Fibroblast of pulmonary artery (primary cell): Measurements from ENCODE around the gene RFX5.
A peak's percentile ranks its signal among the peaks of the same experiment; 100 is the strongest.

Experiments used
- DNase-seq: peaks from one replicate; pipeline ENCODE4 v3.0.0-alpha.2; 2010; ENCODE audit warnings: low read depth
- H3K4me3 ChIP-seq: replicated peaks from 2 replicates; pipeline ENCODE4 v1.5.1; 2011; ENCODE audit warnings: low read depth, mild to moderate bottlenecking, control low read depth, low read length, moderate library complexity
- TF ChIP-seq, protein P1 (sequence below): IDR thresholded peaks from 2 replicates; pipeline ENCODE4 v1.5.1; 2011; ENCODE audit warnings: mild to moderate bottlenecking, control low read depth, low read length, inconsistent platforms; ENCODE audit errors: missing control alignments

Gene RFX5

DNA sequence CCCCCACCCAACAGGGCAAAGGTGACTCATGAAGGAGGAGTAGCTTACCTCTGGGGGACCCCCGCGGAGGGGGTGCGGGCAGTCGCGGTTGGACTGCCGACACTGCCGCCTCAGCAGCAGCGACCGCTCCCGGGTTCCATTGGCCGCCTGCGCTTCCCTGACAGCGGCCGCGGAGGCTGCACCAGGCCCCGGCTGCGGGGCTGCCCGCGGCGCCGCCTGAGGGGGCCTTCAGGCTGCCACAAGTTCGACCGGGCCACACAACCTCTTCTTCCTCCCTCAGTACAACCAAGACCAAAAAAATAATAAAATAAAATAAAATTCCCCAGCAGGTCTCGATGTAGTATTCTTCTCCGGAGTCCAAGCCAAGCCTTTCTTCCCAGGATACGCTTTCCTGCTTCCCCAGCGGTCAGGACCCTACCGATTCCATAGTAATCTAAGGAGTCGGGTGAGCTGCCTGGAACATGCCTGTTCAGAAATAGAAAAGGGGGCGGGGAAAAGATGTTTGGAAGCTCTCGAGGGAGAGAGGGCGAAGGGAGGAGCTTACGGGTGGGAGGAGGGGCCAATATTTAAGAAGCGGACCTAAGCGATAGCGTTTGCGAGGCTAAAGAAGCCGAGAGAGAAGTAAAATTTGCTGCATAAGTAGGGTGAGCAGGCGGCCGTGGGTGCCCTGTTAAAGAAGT is 19.7 kb downstream of the RFX5 start, which contains the start of gene PI4KB:
Gene PI4KB, minus strand, starts transcription at position 194 of the 680 bp plus-strand sequence. CDS start 10,935 bp downstream, outside the sequence.
- TF ChIP-seq, protein P1, sequence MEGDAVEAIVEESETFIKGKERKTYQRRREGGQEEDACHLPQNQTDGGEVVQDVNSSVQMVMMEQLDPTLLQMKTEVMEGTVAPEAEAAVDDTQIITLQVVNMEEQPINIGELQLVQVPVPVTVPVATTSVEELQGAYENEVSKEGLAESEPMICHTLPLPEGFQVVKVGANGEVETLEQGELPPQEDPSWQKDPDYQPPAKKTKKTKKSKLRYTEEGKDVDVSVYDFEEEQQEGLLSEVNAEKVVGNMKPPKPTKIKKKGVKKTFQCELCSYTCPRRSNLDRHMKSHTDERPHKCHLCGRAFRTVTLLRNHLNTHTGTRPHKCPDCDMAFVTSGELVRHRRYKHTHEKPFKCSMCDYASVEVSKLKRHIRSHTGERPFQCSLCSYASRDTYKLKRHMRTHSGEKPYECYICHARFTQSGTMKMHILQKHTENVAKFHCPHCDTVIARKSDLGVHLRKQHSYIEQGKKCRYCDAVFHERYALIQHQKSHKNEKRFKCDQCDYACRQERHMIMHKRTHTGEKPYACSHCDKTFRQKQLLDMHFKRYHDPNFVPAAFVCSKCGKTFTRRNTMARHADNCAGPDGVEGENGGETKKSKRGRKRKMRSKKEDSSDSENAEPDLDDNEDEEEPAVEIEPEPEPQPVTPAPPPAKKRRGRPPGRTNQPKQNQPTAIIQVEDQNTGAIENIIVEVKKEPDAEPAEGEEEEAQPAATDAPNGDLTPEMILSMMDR: no peak
- DNase-seq: peak; percentile 99
- peak within 1 kb of the TSS; percentile 84 for H3K4me3 ChIP-seq

DNA sequence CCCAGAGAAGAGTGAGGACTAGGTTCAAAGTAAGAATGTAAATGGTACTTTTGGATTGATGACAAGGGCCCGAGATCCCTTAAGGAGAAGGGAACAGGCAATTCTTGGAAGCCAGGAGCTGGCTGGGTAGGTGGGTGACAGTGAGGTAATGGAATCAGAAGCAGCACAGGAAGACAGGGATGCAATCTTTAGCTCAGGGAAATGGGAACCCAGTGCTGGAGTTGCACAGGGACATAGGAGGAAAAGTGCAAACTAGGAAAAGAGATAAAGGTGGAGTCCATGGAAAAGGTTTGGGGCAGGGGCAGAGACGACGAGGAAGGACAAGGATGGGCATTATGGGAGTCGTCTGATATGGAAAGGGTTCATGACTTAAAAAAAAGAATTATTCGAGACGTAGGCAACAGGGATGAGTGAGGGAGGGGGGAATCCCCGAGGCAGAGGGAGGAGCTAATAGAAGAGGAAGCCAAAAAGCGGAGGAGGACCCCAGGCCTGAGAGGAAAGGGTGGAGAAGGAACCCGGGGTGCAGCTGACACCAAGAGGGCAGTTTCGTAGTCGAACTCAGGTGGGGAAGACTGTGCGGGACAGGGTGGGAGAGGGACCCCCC is 20.3 kb downstream of the RFX5 start:
- TF ChIP-seq, protein P1: no peak
- peak overlapping the region; percentile 84 for H3K4me3 ChIP-seq
- DNase-seq: peak; percentile 57

GRCh38 chr1:151325646-151326429 is 21.2 kb downstream of the RFX5 start:
- TF ChIP-seq, protein P1: no peak
- DNase-seq: no peak
- peak overlapping the region; percentile 84 for H3K4me3 ChIP-seq

GRCh38 chr1:151325231-151325630 is 21.8 kb downstream of the RFX5 start:
- peak; percentile 23 for DNase-seq
- H3K4me3 ChIP-seq: peak overlapping the region; percentile 84
- TF ChIP-seq, protein P1: no peak

DNA sequence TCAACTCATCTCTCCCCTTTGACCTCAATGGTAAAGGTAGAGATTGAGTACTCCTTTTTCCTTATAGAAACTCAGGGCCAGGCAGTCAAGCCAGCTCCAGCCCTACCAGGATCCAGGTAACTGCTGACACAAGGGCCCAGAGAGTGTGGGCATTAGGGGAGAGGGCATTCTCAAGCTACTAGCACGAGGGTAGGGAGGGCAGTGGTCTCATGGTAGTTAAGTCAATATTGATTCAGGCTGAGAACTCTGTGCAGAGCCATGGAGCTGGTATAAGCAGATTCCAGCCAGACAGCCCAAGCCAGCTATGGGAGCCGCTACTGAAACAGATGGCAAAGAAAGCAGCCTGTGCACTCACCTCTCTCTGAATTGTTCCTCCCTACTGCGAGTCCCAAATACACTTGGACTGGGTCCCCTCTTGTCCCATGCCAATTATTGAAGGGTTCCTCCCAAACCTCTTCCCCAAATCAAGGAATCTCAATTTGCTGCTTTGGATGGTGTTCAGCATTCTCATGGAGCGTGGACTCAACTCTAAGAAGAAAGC is 22.6 kb downstream of the RFX5 start:
- DNase-seq: no peak
- TF ChIP-seq, protein P1: no peak
- H3K4me3 ChIP-seq: no peak overlapping the region

- no peak overlapping the region for H3K4me3 ChIP-seq
- TF ChIP-seq, protein P1: no peak
- DNase-seq: no peak
Measured at GRCh38 chr1:151318975-151319374, 28.1 kb downstream of the RFX5 start.
